ENCODE data around the gene TRIM38. TPM values are rescaled to one million over a fixed set of nuclear protein-coding genes. Genes with fewer than 3 reads are reported as not detected.

The TRIM38 gene
- total and polyA plus RNA-seq, 2 donors (not counting 3 experiments of a cell fraction or from before 2014, with no cell fraction given): 5.1 to 13.2 TPM

DNA sequence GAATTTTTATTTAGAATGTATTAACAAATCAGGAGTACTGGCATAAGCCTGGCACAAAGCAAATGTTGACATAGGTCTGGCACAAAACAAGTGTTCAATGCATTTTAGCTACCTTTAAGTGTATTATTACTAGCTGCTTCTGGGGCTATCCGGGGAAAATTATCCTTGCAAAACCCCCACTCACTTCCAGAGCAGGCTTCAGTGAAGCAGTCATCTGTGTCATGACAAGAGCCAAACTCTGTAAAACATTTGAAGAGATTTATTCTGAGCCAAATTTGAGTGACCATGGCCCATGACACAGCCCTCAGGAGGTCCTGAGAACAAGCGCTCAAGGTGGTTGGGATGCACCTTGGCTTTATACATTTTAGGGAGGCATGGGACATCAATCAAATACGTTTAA lies 6.4 kb upstream of the TRIM38 start:
- Histone ChIP-seq H3K9me3 (replicated peaks; ENCODE audit: control insufficient read depth, insufficient read depth, low read length) (no peaks in the 10 kb centered on the region), H3K9me1 (replicated peaks; ENCODE audit: control insufficient read depth, extremely low read depth, insufficient read depth, low read length) (no peaks in the 10 kb centered on the region), H3K9ac (replicated peaks; ENCODE audit: extremely low read depth, insufficient read depth, low read length) (no peak overlapping the region), H3K4me1 (ENCODE audit: control insufficient read depth, extremely low read depth, insufficient read depth, low read length) (peaks cover 4% of the 10 kb centered on the region), H3K27ac (ENCODE audit: insufficient read depth, low read depth, low read length) (no peak overlapping the region), H3K36me3 (ENCODE audit: control insufficient read depth in 2 of 2, extremely low read depth in 1 of 2, insufficient read depth in 2 of 2, low read length in 2 of 2) (no peaks in the 10 kb centered on the region), H3K4me2 (ENCODE audit: insufficient read depth, low read length) (no peak overlapping the region), H3K4me3 (replicated peaks in 1 of 3; ENCODE audit: insufficient read depth in 1 of 3, low read depth in 1 of 3, low read length in 3 of 3) (no peak overlapping the region), H4K20me1 (replicated peaks; ENCODE audit: control insufficient read depth, extremely low read depth, insufficient read depth, low read length) (no peaks in the 10 kb centered on the region), H3K79me2 (ENCODE audit: control insufficient read depth, insufficient read depth, low read length) (no peaks in the 10 kb centered on the region), H3K27me3 (ENCODE audit: control insufficient read depth in 2 of 2, insufficient read depth in 2 of 2, low read length in 2 of 2) (peaks cover 2 to 5% of the 10 kb centered on the region in 2 experiments), H2AFZ (ENCODE audit: low read depth, low read length) (no peak overlapping the region)
- dilution Hi-C loops (cut with MboI; ENCODE audit: extremely low pct_ligation_motif_present, low sequenced_read_pairs) (no loop called here), intact Hi-C loops (cut with micrococcal nuclease) (no loop called here)
- BruUV-seq (replicated peaks): no TSS peak
- TF ChIP-seq JUN (IDR thresholded peaks at IDR 0.05; ENCODE audit: borderline replicate concordance, insufficient read depth, insufficient read length, low read depth) (no peak), MYC (IDR thresholded peaks at IDR 0.05; ENCODE audit: low read depth, low read length) (no peak)
- TF ChIP-seq, protein P1, sequence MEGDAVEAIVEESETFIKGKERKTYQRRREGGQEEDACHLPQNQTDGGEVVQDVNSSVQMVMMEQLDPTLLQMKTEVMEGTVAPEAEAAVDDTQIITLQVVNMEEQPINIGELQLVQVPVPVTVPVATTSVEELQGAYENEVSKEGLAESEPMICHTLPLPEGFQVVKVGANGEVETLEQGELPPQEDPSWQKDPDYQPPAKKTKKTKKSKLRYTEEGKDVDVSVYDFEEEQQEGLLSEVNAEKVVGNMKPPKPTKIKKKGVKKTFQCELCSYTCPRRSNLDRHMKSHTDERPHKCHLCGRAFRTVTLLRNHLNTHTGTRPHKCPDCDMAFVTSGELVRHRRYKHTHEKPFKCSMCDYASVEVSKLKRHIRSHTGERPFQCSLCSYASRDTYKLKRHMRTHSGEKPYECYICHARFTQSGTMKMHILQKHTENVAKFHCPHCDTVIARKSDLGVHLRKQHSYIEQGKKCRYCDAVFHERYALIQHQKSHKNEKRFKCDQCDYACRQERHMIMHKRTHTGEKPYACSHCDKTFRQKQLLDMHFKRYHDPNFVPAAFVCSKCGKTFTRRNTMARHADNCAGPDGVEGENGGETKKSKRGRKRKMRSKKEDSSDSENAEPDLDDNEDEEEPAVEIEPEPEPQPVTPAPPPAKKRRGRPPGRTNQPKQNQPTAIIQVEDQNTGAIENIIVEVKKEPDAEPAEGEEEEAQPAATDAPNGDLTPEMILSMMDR (IDR thresholded peaks at IDR 0.05; ENCODE audit: extremely low read depth in 1 of 2, insufficient read depth in 1 of 2, low read depth in 1 of 2, low read length in 2 of 2): no peak
- no peak for DNase-seq (ENCODE audit: low read depth, low spot score)
- ChIA-PET POLR2A (no interaction called here), CTCF (no interaction called here)
- FAIRE-seq: no peak

DNA sequence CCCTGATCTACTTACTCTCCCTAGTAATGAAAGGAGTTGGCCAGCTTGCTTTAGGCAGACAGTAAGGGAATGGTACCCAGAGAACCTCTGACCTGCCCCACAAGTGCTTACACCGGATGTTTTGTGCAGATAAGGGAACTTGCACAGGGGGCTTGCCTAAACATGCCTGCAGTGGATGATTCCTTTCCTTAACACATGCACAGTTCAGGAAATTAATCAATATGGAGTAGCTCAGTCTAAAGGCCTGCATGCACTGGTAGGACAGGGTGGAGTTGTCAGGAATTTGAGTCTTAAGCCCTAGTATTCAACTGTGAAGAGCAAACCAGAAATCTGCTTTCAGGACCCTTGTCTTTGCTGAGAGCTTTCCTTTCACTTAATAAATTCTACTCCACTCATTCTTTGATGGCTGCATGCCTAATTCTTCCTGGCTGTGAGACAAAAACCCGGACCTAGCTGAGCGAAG lies 3.9 kb upstream of the TRIM38 start:
- H2AFZ ChIP-seq (ENCODE audit: low read depth, low read length): peak overlapping the region; percentile 13
- H3K27ac ChIP-seq (ENCODE audit: insufficient read depth, low read depth, low read length): no peak overlapping the region
- DNase-seq (ENCODE audit: low read depth, low spot score): peak; percentile 14
- peak; percentile 70 for TF ChIP-seq GATA2 (IDR thresholded peaks at IDR 0.05; ENCODE audit: insufficient read depth, insufficient read length, low read depth, low read length)
- TF ChIP-seq, protein P1 (IDR thresholded peaks at IDR 0.05; ENCODE audit: extremely low read depth in 1 of 2, insufficient read depth in 1 of 2, low read depth in 1 of 2, low read length in 2 of 2): no peak
- H3K4me2 ChIP-seq (ENCODE audit: insufficient read depth, low read length): no peak overlapping the region
- H3K36me3 ChIP-seq (ENCODE audit: control insufficient read depth in 2 of 2, extremely low read depth in 1 of 2, insufficient read depth in 2 of 2, low read length in 2 of 2): no peaks in the 10 kb centered on the region
- peaks cover 9% of the 10 kb centered on the region for H3K79me2 ChIP-seq (ENCODE audit: control insufficient read depth, insufficient read depth, low read length)
- FAIRE-seq: no peak
- H3K9me3 ChIP-seq (replicated peaks; ENCODE audit: control insufficient read depth, insufficient read depth, low read length): no peaks in the 10 kb centered on the region
- POLR2A ChIA-PET: no interaction called here
- H3K4me1 ChIP-seq (ENCODE audit: control insufficient read depth, extremely low read depth, insufficient read depth, low read length): peaks cover 16% of the 10 kb centered on the region
- H4K20me1 ChIP-seq (replicated peaks; ENCODE audit: control insufficient read depth, extremely low read depth, insufficient read depth, low read length): no peaks in the 10 kb centered on the region
- H3K27me3 ChIP-seq (ENCODE audit: control insufficient read depth in 2 of 2, insufficient read depth in 2 of 2, low read length in 2 of 2): peaks cover 0 to under 1% of the 10 kb centered on the region in 2 experiments
- CTCF ChIA-PET: interaction anchor here (5.9 kb wide), 1 partner anchor 33 kb away, joined by 29 read pairs; no protein-coding TSS in a partner anchor
- dilution Hi-C loops (cut with MboI; ENCODE audit: extremely low pct_ligation_motif_present, low sequenced_read_pairs): no loop called here
- H3K9me1 ChIP-seq (replicated peaks; ENCODE audit: control insufficient read depth, extremely low read depth, insufficient read depth, low read length): no peaks in the 10 kb centered on the region
- no TSS peak for BruUV-seq (replicated peaks)
- no peak overlapping the region for H3K9ac ChIP-seq (replicated peaks; ENCODE audit: extremely low read depth, insufficient read depth, low read length)
- intact Hi-C loops (cut with micrococcal nuclease): no loop called here
- H3K4me3 ChIP-seq (replicated peaks in 1 of 3; ENCODE audit: insufficient read depth in 1 of 3, low read depth in 1 of 3, low read length in 3 of 3): no peak overlapping the region

All from endothelial cell of umbilical vein (primary cell).